MCF 10A (cell line): ENCODE data around the gene CNPY4. TPM values are rescaled to one million over a fixed set of nuclear protein-coding genes. Genes with fewer than 3 reads are reported as not detected.

Experiments used
- BruUV-seq: library from RNA; stranded (reverse); fragments of 400-500 nt; replicated peaks from 2 replicates; lab custom pipeline; 2021; lab: Mats Ljungman, UMichigan
- CTCF ChIA-PET: fragments of 300-600 bp; sonication (Branson Sonifier 250); formaldehyde crosslinking; extraction: SDS; loops from one replicate; lab custom pipeline; 2021; ENCODE audit warnings: antibody characterized with exemption, inconsistent platforms; lab: Yijun Ruan, JAX
- POLR2A ChIA-PET: fragments of 300-600, 350-650 bp; sonication (Branson Sonifier 250); formaldehyde crosslinking; extraction: SDS; loops from one replicate; lab custom pipeline; 2020; ENCODE audit warnings: antibody characterized with exemption, inconsistent platforms; lab: Yijun Ruan, JAX
- DNase-seq: peaks from one replicate; pipeline ENCODE4 v3.0.0-alpha.2; 2018; ENCODE audit not compliant: unreplicated experiment
- H3K27ac Mint-ChIP-seq: one replicate; pipeline ENCODE4 v1.8.0; 2022; ENCODE audit warnings: mild to moderate bottlenecking, low read depth, mixed read lengths; ENCODE audit not compliant: unreplicated experiment
- H3K27me3 Mint-ChIP-seq: one replicate; pipeline ENCODE4 v1.8.0; 2022; ENCODE audit warnings: mixed read lengths; ENCODE audit not compliant: insufficient read depth, unreplicated experiment
- H3K36me3 Mint-ChIP-seq: one replicate; pipeline ENCODE4 v1.8.0; 2022; ENCODE audit warnings: mild to moderate bottlenecking, moderate library complexity, mixed read lengths; ENCODE audit not compliant: insufficient read depth, unreplicated experiment
- H3K4me1 Mint-ChIP-seq: one replicate; pipeline ENCODE4 v1.8.0; 2022; ENCODE audit warnings: mixed read lengths; ENCODE audit not compliant: insufficient read depth, unreplicated experiment
- H3K4me3 Mint-ChIP-seq: one replicate; pipeline ENCODE4 v1.8.0; 2022; ENCODE audit warnings: mild to moderate bottlenecking, moderate library complexity, mixed read lengths; ENCODE audit not compliant: unreplicated experiment
- H3K9me3 Mint-ChIP-seq: one replicate; pipeline ENCODE4 v1.8.0; 2022; ENCODE audit warnings: mixed read lengths; ENCODE audit not compliant: unreplicated experiment
- CTCF ChIP-seq: fragments of 200-600 bp; IDR thresholded peaks from one replicate; pipeline ENCODE4 v1.8.0; 2022; ENCODE audit warnings: antibody characterized with exemption, mild to moderate bottlenecking; ENCODE audit not compliant: unreplicated experiment
- intact Hi-C: fragments of 100-400 bp; cut with micrococcal nuclease; formaldehyde crosslinking; loops from 2 replicates; pipeline ENCODE4 v1.14.1; 2022
- total RNA-seq: library from RNA; stranded (reverse); gene quantifications from 2 replicates; pipeline ENCODE4 v1.2.3, GENCODE V29; 2022

CNPY4 gene
- total RNA-seq, 1 experiment from 2014 or later, result 2.9 TPM

DNA sequence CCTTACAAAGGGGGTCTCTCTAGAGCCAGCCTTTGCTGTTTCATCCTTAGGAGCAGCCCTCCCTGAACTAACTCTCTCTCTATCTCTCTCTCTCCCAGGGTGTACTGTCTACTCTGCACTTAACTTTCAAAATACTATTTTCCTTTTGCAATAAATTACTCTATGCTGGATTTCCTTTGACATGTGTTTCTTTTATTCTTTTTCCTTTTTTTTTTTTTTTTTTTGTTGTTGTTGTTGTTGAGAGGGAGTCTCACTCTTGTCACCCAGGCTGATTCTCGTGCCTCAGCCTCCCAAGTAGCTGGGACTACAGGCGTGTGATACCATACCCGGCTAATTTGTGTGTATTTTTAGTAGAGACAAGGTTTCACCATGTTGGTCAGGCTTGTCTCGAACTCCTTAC is 36.5 kb upstream of the CNPY4 start:
- peaks cover 12% of the 10 kb centered on the region for H3K4me1 Mint-ChIP-seq
- no peak overlapping the region for H3K4me3 Mint-ChIP-seq
- BruUV-seq, result no TSS peak
- no peaks in the 10 kb centered on the region for H3K9me3 Mint-ChIP-seq
- no peak for DNase-seq
- CTCF ChIA-PET, result interaction anchor here (0.6 to 1.3 kb wide), 11 partner anchors 11 to 167 kb away, joined by 3 to 14 read pairs (median 3); partner anchors contain the start of gene ZKSCAN1
- peaks cover 22% of the 10 kb centered on the region for H3K36me3 Mint-ChIP-seq
- H3K27me3 Mint-ChIP-seq, result no peaks in the 10 kb centered on the region
- peak overlapping the region; percentile 17 for H3K27ac Mint-ChIP-seq
- intact Hi-C loops, result loop anchor here (10.0 kb wide), 1 partner anchor 168 kb away; the partner anchor contains the start of gene TRIM4
- POLR2A ChIA-PET, result interaction anchor here (1.1 kb wide), 1 partner anchor 89 kb away, joined by 4 read pairs; no protein-coding TSS in a partner anchor
- TF ChIP-seq CTCF, result no peak

DNA sequence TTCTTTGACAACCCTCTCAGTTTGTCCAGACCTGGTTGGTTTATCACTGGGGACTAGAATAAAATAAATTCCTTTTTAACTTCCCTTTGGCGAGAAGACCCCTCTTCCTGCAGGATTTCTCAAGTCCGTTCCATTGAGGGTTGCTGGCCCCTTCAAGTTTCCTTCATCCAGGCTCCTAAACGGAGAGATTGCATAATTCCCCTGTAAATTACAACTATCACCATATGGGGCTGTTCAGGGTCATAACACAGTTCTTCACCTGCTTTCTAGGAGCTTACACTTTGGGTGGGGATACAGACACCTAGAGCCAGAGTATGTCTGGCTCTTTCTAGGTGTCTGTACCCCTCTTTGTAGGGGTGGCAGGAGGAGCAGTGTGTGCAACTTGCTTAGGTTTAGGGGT is 33.9 kb upstream of the CNPY4 start:
- peaks cover 18% of the 10 kb centered on the region for H3K36me3 Mint-ChIP-seq
- no peaks in the 10 kb centered on the region for H3K9me3 Mint-ChIP-seq
- CTCF ChIA-PET, result interaction anchor here (1.0 to 1.3 kb wide), 3 partner anchors 60 to 152 kb away, joined by 4 to 5 read pairs (median 4); no protein-coding TSS in a partner anchor
- H3K27ac Mint-ChIP-seq, result no peak overlapping the region
- intact Hi-C loops, result loop anchor here (10.0 kb wide), 1 partner anchor 171 kb away; the partner anchor contains the start of gene TRIM4
- POLR2A ChIA-PET, result no interaction called here
- no TSS peak for BruUV-seq
- DNase-seq, result no peak
- H3K4me1 Mint-ChIP-seq, result peaks cover 18% of the 10 kb centered on the region
- no peak overlapping the region for H3K4me3 Mint-ChIP-seq
- no peaks in the 10 kb centered on the region for H3K27me3 Mint-ChIP-seq
- no peak for TF ChIP-seq CTCF

GRCh38 chr7:100087055-100087750 is 32.2 kb upstream of the CNPY4 start:
- H3K4me1 Mint-ChIP-seq, result peaks cover 18% of the 10 kb centered on the region
- no TSS peak for BruUV-seq
- no peak for TF ChIP-seq CTCF
- intact Hi-C loops, result loop anchor here (10.0 kb wide), 1 partner anchor 172 kb away; the partner anchor contains the start of gene TRIM4
- H3K27ac Mint-ChIP-seq, result no peak overlapping the region
- DNase-seq, result no peak
- ChIA-PET POLR2A (interaction anchor here (0.8 to 1.1 kb wide), 4 partner anchors 13 to 71 kb away, joined by 3 to 6 read pairs (median 3); no protein-coding TSS in a partner anchor), CTCF (interaction anchor here (0.6 kb wide), 1 partner anchor 97 kb away, joined by 3 read pairs; no protein-coding TSS in a partner anchor)
- H3K36me3 Mint-ChIP-seq, result peaks cover 35% of the 10 kb centered on the region
- no peaks in the 10 kb centered on the region for H3K27me3 Mint-ChIP-seq
- no peaks in the 10 kb centered on the region for H3K9me3 Mint-ChIP-seq
- H3K4me3 Mint-ChIP-seq, result peak overlapping the region; percentile 54

- TSS peak; percentile 69 for BruUV-seq
- no peak for TF ChIP-seq CTCF
- Mint-ChIP-seq H3K27ac (peak overlapping the region; percentile 76), H3K4me3 (peak overlapping the region; percentile 92), H3K9me3 (no peaks in the 10 kb centered on the region), H3K27me3 (no peaks in the 10 kb centered on the region), H3K4me1 (peaks cover 18% of the 10 kb centered on the region), H3K36me3 (peaks cover 44% of the 10 kb centered on the region)
- ChIA-PET POLR2A (interaction anchor here (0.6 to 3.7 kb wide), 13 partner anchors 12 to 650 kb away, joined by 3 to 92 read pairs (median 4); partner anchors contain the start of genes AP4M1, LAMTOR4, MCM7 and PTCD1), CTCF (interaction anchor here (0.8 to 1.2 kb wide), 3 partner anchors 36 to 97 kb away, joined by 3 to 5 read pairs (median 3); no protein-coding TSS in a partner anchor)
- no peak for DNase-seq
- intact Hi-C loops, result loop anchor here (10.0 kb wide), 1 partner anchor 173 kb away; the partner anchor contains the start of gene TRIM4
Measured at GRCh38 chr7:100088095-100088620, 31.3 kb upstream of the CNPY4 start.
